ENCODE data around the gene TOP2B.

Gene TOP2B

DNA sequence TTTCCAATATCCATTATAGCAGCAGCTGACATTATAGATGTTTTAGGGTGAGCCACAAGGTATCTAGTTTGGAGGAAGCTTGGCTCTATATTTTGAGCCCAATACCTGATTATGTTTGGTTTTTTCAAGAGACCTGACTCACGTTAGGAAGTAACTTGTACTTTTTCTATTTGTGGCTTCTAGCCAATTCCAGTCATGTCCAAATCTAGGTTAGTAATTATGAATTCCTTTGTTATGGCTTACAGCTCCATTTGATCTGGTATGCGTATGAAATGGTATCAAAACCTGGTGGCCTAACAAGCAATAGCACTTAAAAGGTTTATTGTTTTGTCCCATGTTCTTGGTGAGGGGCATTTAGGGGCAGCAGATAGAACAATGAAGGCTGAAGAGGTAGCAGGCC is 115.9 kb downstream of the TOP2B start:
- H3K4me1 ChIP-seq (ENCODE audit: insufficient read depth, low read length): no peaks in the 10 kb centered on the region
- no peaks in the 10 kb centered on the region for H3K27me3 ChIP-seq (ENCODE audit: insufficient read depth, low read length)
- H2AFZ ChIP-seq (ENCODE audit: low read depth, low read length): no peak overlapping the region
- H3K9me3 ChIP-seq (ENCODE audit: low read length): no peaks in the 10 kb centered on the region
- no peaks in the 10 kb centered on the region for H3K36me3 ChIP-seq (ENCODE audit: insufficient read depth, low read length)
- no peak overlapping the region for H3K4me3 ChIP-seq (ENCODE audit: low read length)

DNA sequence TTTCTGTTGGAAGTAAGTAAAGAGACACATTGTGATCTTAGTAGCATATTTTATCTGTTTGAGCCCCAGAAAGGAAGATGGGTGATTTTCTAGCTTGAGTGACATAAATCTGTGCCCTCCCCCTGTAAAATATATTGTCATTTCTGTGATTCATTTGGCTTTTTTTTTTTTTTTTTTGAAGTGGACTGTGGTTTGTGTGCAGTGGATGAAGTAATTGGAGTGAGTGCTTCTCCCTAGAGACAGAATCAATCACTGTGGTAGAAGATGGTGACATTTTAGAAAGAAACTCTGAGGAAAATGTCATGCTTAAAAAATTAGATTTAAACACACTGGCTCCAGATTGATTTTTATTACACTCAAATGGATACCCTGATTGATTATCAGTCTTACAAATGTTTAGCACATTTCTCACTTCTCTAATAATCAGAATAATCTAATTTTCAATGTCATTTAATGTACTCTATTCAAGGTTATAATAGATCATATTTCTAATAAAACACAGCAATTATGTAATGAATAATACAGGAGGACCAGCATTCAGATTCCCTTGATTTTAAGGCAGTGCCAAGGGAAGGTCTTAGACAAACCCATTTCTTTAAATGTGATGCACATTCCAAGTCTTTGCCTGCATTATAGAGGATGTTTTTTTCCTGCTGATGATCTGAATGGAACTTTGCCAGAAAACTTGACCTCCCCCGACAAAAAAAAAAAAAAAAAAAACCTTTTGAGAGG is 116.6 kb downstream of the TOP2B start:
- Histone ChIP-seq H3K27me3 (ENCODE audit: insufficient read depth, low read length) (no peaks in the 10 kb centered on the region), H3K9me3 (ENCODE audit: low read length) (no peaks in the 10 kb centered on the region), H3K4me3 (ENCODE audit: low read length) (no peak overlapping the region), H3K4me1 (ENCODE audit: insufficient read depth, low read length) (no peaks in the 10 kb centered on the region), H3K36me3 (ENCODE audit: insufficient read depth, low read length) (no peaks in the 10 kb centered on the region), H2AFZ (ENCODE audit: low read depth, low read length) (no peak overlapping the region)

Data from neuron (in vitro differentiated cells).